GM23248 (cell line): ENCODE results near the gene YIPF4. TPM values are rescaled to one million over a fixed set of nuclear protein-coding genes. Genes with fewer than 3 reads are reported as not detected.

Experiments used
- DNase-seq: peaks from one replicate; pipeline ENCODE4 v3.0.0-alpha.2; 2015
- H2AFZ ChIP-seq: fragments of 200-600 bp; sonication (generic); 2 replicates; pipeline ENCODE4 v1.6.1; 2016; ENCODE audit warnings: antibody characterized with exemption
- H3F3A ChIP-seq: fragments of 200-600 bp; sonication (generic); 2 replicates; pipeline ENCODE4 v1.6.1; 2016; ENCODE audit warnings: mild to moderate bottlenecking, antibody characterized with exemption, mixed run types; ENCODE audit not compliant: insufficient read depth
- H3K27ac ChIP-seq: fragments of 200-600 bp; sonication (generic); 2 replicates; pipeline ENCODE4 v1.5.1; 2016; ENCODE audit warnings: mild to moderate bottlenecking
- H3K27me3 ChIP-seq: fragments of 200-600 bp; sonication (generic); replicated peaks from 2 replicates; pipeline ENCODE4 v1.6.1; 2016; ENCODE audit warnings: mild to moderate bottlenecking; ENCODE audit not compliant: insufficient read depth
- H3K36me3 ChIP-seq: fragments of 200-600 bp; sonication (generic); 2 replicates; pipeline ENCODE4 v1.6.1; 2016; ENCODE audit warnings: low read depth, mild to moderate bottlenecking
- H3K4me1 ChIP-seq: fragments of 200-600 bp; sonication (generic); 2 replicates; pipeline ENCODE4 v1.6.1; 2016; ENCODE audit warnings: mild to moderate bottlenecking; ENCODE audit not compliant: insufficient read depth
- H3K4me2 ChIP-seq: fragments of 200-600 bp; sonication (generic); one replicate; pipeline ENCODE4 v1.6.1; 2016; ENCODE audit warnings: mild to moderate bottlenecking; ENCODE audit not compliant: unreplicated experiment
- H3K4me3 ChIP-seq: fragments of 200-600 bp; sonication (generic); 2 replicates; pipeline ENCODE4 v1.5.1; 2016; ENCODE audit warnings: mild to moderate bottlenecking
- H3K79me2 ChIP-seq: fragments of 200-600 bp; sonication (generic); 2 replicates; pipeline ENCODE4 v1.6.1; 2016; ENCODE audit warnings: mild to moderate bottlenecking; ENCODE audit not compliant: insufficient read depth
- H3K9ac ChIP-seq: fragments of 200-600 bp; sonication (generic); 2 replicates; pipeline ENCODE4 v1.6.1; 2016; ENCODE audit warnings: mild to moderate bottlenecking
- H3K9me2 ChIP-seq: fragments of 200-600 bp; sonication (generic); 2 replicates; pipeline ENCODE4 v1.6.1; 2016; ENCODE audit warnings: mixed run types, mild to moderate bottlenecking, moderate library complexity; ENCODE audit not compliant: insufficient read depth
- H3K9me3 ChIP-seq: fragments of 200-600 bp; sonication (generic); one replicate; pipeline ENCODE4 v1.6.1; 2017; ENCODE audit warnings: low read depth
- H4K20me1 ChIP-seq: fragments of 200-600 bp; sonication (generic); 2 replicates; pipeline ENCODE4 v1.6.0; 2016; ENCODE audit not compliant: insufficient read depth
- EZH2 ChIP-seq: fragments of 200-600 bp; sonication (generic); IDR thresholded peaks from 2 replicates; pipeline ENCODE4 v1.6.1; 2018; ENCODE audit warnings: antibody characterized with exemption, mild to moderate bottlenecking; ENCODE audit not compliant: insufficient read depth, poor library complexity, severe bottlenecking
- EZH2phosphoT487 ChIP-seq: fragments of 200-600 bp; sonication (generic); IDR thresholded peaks from 2 replicates; pipeline ENCODE4 v1.6.1; 2018; ENCODE audit warnings: antibody characterized with exemption, moderate library complexity, mild to moderate bottlenecking, low read depth; ENCODE audit not compliant: insufficient read depth
- WGBS, 2 experiments: methylation state at CpG; one replicate each; pipeline ENCODE4 v1.1.6; 2015 to 2017; ENCODE audit warnings: low lambda C conversion rate in 2 of 2, low coverage in 1 of 2; ENCODE audit errors: missing lambda C conversion rate in 2 of 2; 5-methylcytosine and 5-hydroxymethylcytosine counted together
- in situ Hi-C: fragments of 300-500 bp; cut with MboI; formaldehyde crosslinking; loops from 2 replicates; pipeline ENCODE4 v1.15.0; 2020
- polyA plus RNA-seq: library from polyadenylated mRNA; unstranded; fragments of >200 nt; fragmentation: Nextera tagmentation; extraction: Ambion mirVana; gene quantifications from 2 replicates; pipeline ENCODE4 v1.2.1, GENCODE V29; 2016
- total RNA-seq: library from RNA; depleted of rRNA; stranded (reverse); fragments of >200 nt; shearing (Covaris generic); gene quantifications from 2 replicates; pipeline ENCODE4 v1.2.3, GENCODE V29; 2014

YIPF4 gene
- total and polyA plus RNA-seq, 2 experiments from 2014 or later, result 55.6 to 94.7 TPM

DNA sequence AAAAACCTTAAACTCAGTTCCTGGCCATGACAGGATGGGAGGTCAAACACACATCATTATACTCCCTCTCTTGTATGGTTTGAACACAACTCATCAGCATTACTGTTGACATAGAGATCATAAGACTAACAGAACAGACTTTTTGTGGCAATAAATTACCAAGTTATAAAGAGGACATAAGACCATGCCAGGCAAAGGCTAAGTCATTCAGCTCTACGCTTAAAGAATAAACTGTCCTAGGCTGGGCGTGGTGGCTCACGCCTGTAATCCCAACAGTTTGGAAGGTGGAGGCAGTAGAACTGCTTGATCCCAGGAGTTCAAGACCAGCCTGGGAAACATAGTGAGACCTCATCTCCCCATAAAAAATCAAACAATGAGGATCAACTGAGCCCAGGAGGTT lies 29.4 kb upstream of the YIPF4 start:
- H3K9ac ChIP-seq, result no peak overlapping the region
- no peaks in the 10 kb centered on the region for H3K4me1 ChIP-seq
- no peak overlapping the region for H3K4me2 ChIP-seq
- DNase-seq, result no peak
- no peaks in the 10 kb centered on the region for H3K79me2 ChIP-seq
- TF ChIP-seq EZH2, result no peak
- no peak for TF ChIP-seq EZH2phosphoT487
- H3K9me2 ChIP-seq, result no peaks in the 10 kb centered on the region
- in situ Hi-C loops, result no loop called here
- WGBS, 2 experiments, result 93 to 100% methylated on average over 3 of the region's 3 CpGs
- no peak overlapping the region for H3K27ac ChIP-seq
- H3K9me3 ChIP-seq, result no peaks in the 10 kb centered on the region
- H3F3A ChIP-seq, result no peaks in the 10 kb centered on the region
- H4K20me1 ChIP-seq, result no peaks in the 10 kb centered on the region
- no peaks in the 10 kb centered on the region for H3K27me3 ChIP-seq
- H3K36me3 ChIP-seq, result no peaks in the 10 kb centered on the region
- no peak overlapping the region for H2AFZ ChIP-seq
- H3K4me3 ChIP-seq, result no peak overlapping the region

DNA sequence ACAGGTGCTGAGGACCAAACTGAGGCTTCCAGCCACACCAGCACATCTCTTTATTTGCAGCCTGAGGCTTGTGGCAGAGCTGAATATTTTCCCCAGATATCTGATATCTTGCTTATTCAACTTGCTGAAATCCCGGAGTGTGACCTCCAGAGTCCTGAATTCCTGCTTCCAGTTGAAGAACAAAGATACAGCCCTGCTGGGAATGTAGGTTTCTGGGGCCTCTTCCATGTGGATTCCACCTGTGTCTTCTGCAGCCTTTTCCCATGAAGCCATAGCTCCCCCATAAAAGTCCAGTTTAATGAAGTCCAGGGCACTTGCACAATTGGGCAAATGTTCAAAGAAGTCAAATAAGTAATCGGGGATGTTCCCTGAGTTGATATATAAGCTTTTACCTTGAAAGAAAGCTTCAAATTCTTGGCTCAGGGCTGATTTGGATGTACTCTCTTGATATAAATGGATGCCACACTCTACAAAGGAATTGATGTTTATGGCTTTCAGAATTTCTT lies 27.9 kb upstream of the YIPF4 start:
- no peak for DNase-seq
- H2AFZ ChIP-seq, result no peak overlapping the region; the same call in 1 of the 2 replicates
- H3K9me3 ChIP-seq, result no peaks in the 10 kb centered on the region
- no peak overlapping the region for H3K9ac ChIP-seq
- WGBS, 2 experiments, result 3 to 5% methylated on average over 2 of the region's 2 CpGs
- H3K4me3 ChIP-seq, result no peak overlapping the region
- H3K79me2 ChIP-seq, result no peaks in the 10 kb centered on the region
- H3K9me2 ChIP-seq, result no peaks in the 10 kb centered on the region
- no peaks in the 10 kb centered on the region for H4K20me1 ChIP-seq
- no peaks in the 10 kb centered on the region for H3K27me3 ChIP-seq
- in situ Hi-C loops, result no loop called here
- no peak overlapping the region for H3K27ac ChIP-seq
- no peaks in the 10 kb centered on the region for H3K36me3 ChIP-seq
- H3K4me1 ChIP-seq, result no peaks in the 10 kb centered on the region
- no peaks in the 10 kb centered on the region for H3F3A ChIP-seq
- H3K4me2 ChIP-seq, result no peak overlapping the region
- no peak for TF ChIP-seq EZH2
- TF ChIP-seq EZH2phosphoT487, result no peak

DNA sequence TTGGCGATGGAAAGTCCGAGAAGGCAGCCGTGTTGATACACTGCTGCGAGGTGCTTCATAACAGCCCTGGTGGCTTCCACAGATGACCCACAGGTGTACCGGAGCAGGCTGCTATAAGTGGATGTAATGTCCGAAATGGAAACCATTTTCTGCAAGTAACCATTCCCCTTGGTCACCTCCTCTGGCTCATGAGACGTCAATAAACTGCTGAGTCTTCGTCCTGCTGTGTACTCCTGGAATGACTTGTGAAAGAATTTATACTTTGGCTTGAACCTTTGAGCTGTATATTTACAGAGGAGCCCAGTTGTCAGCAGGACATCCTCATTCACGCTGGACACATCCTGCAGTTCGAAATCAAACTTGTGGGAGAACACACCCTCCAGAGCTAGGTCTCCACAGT lies 27.4 kb upstream of the YIPF4 start:
- in situ Hi-C loops, result no loop called here
- H3K27me3 ChIP-seq, result no peaks in the 10 kb centered on the region
- H3K4me2 ChIP-seq, result no peak overlapping the region
- no peaks in the 10 kb centered on the region for H3K4me1 ChIP-seq
- H3K79me2 ChIP-seq, result no peaks in the 10 kb centered on the region
- H3K9me3 ChIP-seq, result no peaks in the 10 kb centered on the region
- TF ChIP-seq EZH2, result no peak
- no peak for TF ChIP-seq EZH2phosphoT487
- no peaks in the 10 kb centered on the region for H4K20me1 ChIP-seq
- no peak for DNase-seq
- H3K4me3 ChIP-seq, result no peak overlapping the region
- H3F3A ChIP-seq, result no peaks in the 10 kb centered on the region
- H3K9ac ChIP-seq, result no peak overlapping the region
- no peaks in the 10 kb centered on the region for H3K36me3 ChIP-seq
- no peaks in the 10 kb centered on the region for H3K9me2 ChIP-seq
- 31 to 36% methylated on average over 10 of the region's 10 CpGs for WGBS, 2 experiments
- H2AFZ ChIP-seq, result no peak overlapping the region; the same call in 1 of the 2 replicates
- no peak overlapping the region for H3K27ac ChIP-seq

DNA sequence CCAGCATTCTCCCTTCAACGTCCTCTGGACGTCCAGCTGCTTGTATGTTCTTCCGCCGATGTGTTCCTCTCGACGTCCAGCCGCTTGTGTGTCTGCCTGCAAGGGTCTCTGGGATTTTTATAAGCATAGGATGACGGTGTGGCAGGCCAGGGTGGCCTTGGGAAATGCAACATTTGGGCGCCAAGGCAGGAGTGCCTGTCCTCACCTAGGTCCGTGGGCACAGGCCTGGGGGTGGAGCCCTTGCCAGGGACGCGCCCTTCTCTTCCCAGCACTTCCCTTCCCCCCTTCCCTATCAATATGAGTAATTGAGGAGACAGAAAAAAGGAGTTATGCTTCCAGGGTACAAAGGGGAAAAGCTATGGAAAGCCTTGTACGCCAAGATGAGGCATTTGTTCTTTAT lies 19.5 kb upstream of the YIPF4 start:
- Histone ChIP-seq H3K9me2 (no peaks in the 10 kb centered on the region), H3K4me2 (no peak overlapping the region), H3K9ac (no peak overlapping the region), H2AFZ (no peak overlapping the region), H3K27me3 (no peaks in the 10 kb centered on the region), H3K9me3 (no peaks in the 10 kb centered on the region), H3K36me3 (no peaks in the 10 kb centered on the region), H3K4me3 (no peak overlapping the region), H3F3A (no peaks in the 10 kb centered on the region), H3K27ac (no peak overlapping the region), H3K79me2 (no peaks in the 10 kb centered on the region), H4K20me1 (no peaks in the 10 kb centered on the region), H3K4me1 (no peaks in the 10 kb centered on the region)
- no peak for DNase-seq
- in situ Hi-C loops, result no loop called here
- TF ChIP-seq EZH2phosphoT487, result no peak
- TF ChIP-seq EZH2, result no peak
- WGBS, 2 experiments, result 68 to 75% methylated on average over 13 of the region's 13 CpGs

DNA sequence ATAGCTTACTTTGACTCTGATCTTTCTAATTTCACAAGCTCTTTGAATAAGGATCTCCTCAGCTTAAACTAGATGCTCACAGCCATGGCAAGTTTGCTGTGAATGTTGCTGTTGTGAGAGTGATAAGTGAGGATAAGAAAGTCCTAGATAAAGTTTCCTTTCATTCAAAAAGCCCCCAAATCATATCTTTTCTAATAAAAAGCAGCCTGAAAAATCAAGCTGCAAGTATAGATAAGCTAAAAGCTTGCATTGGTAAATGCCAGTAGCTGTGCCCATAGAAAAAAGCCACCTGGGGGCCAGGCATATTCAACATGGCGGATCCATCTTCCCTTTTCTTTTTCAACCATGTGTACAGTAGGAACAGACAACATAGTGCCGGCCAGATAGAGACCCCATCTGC lies 17.3 kb upstream of the YIPF4 start:
- WGBS, 2 experiments, result 27 to 37% methylated on average over 2 of the region's 2 CpGs
- TF ChIP-seq EZH2phosphoT487 (no peak), EZH2 (no peak)
- H3K4me3 ChIP-seq, result no peak overlapping the region
- no peaks in the 10 kb centered on the region for H4K20me1 ChIP-seq
- H3K9me2 ChIP-seq, result no peaks in the 10 kb centered on the region
- no peaks in the 10 kb centered on the region for H3F3A ChIP-seq
- no peak overlapping the region for H3K4me2 ChIP-seq
- H3K79me2 ChIP-seq, result no peaks in the 10 kb centered on the region
- no peak overlapping the region for H2AFZ ChIP-seq
- in situ Hi-C loops, result no loop called here
- no peaks in the 10 kb centered on the region for H3K36me3 ChIP-seq
- no peaks in the 10 kb centered on the region for H3K4me1 ChIP-seq
- no peak for DNase-seq
- H3K9me3 ChIP-seq, result no peaks in the 10 kb centered on the region
- H3K27me3 ChIP-seq, result no peaks in the 10 kb centered on the region
- H3K27ac ChIP-seq, result no peak overlapping the region
- no peak overlapping the region for H3K9ac ChIP-seq
